ENCODE results near the gene FFAR3. TPM values are rescaled to one million over a fixed set of nuclear protein-coding genes. Genes with fewer than 3 reads are reported as not detected.

FFAR3 gene
- total and polyA plus RNA-seq, 2 of the 8 experiments (the other 6 are each of a cell fraction or from before 2014, with no cell fraction given) = not detected

- DNase-seq (ENCODE audit: low read depth in 1 of 2, low spot score in 2 of 2) (no peak), FAIRE-seq (no peak)
- ChIA-PET POLR2A (ENCODE audit: partially characterized antibody) (interaction anchor here (1.1 kb wide), 1 partner anchor 169 kb away, joined by 3 read pairs; no protein-coding TSS in a partner anchor), CTCF (ENCODE audit: partially characterized antibody) (interaction anchor here (1.0 to 3.3 kb wide), 7 partner anchors 9 to 167 kb away, joined by 3 to 20 read pairs (median 5); partner anchors contain the start of gene FFAR3)
- Histone ChIP-seq H3K23me2 (ENCODE audit: low read depth, low read length) (no peaks in the 10 kb centered on the region), H2BK5ac (ENCODE audit: low read depth, low read length) (no peak within 1 kb of the TSS; the same call in 1 of the 2 replicates), H3K9ac (replicated peaks in 1 of 4; ENCODE audit: extremely low read depth in 1 of 4, low read depth in 3 of 4, low read length in 3 of 4) (no peak within 1 kb of the TSS), H2BK20ac (ENCODE audit: low read length) (no peak within 1 kb of the TSS), H2BK12ac (ENCODE audit: low read depth, low read length) (no peak within 1 kb of the TSS), H4K5ac (ENCODE audit: insufficient read length, low read depth, low read length) (no peak within 1 kb of the TSS), H3K23ac (ENCODE audit: insufficient read length) (no peak within 1 kb of the TSS), H3K36me3 (ENCODE audit: control insufficient read depth in 2 of 4, insufficient read depth in 4 of 4, low read length in 3 of 4) (no peaks in the 10 kb centered on the region), H3K4ac (replicated peaks; ENCODE audit: insufficient read length, low read depth, low read length) (no peak within 1 kb of the TSS), H3K79me1 (ENCODE audit: low read depth, low read length) (no peaks in the 10 kb centered on the region), H3K79me2 (ENCODE audit: control insufficient read depth in 1 of 2, insufficient read depth in 2 of 2, low read length in 2 of 2) (no peaks in the 10 kb centered on the region), H3K27me3 (replicated peaks in 1 of 4; ENCODE audit: control insufficient read depth in 3 of 4, extremely low read depth in 1 of 4, insufficient read depth in 3 of 4, low read length in 3 of 4) (no peaks in the 10 kb centered on the region), H3K4me3 (ENCODE audit: extremely low read depth in 1 of 4, insufficient read depth in 2 of 4, low read depth in 3 of 4, low read length in 4 of 4) (no peak within 1 kb of the TSS), H2AK5ac (ENCODE audit: low read depth, low read length) (no peak within 1 kb of the TSS), H3K27ac (ENCODE audit: low read depth, low read length) (no peak within 1 kb of the TSS), H2BK120ac (replicated peaks; ENCODE audit: low read depth, low read length) (no peak within 1 kb of the TSS), H4K8ac (ENCODE audit: extremely low read depth, insufficient read depth, low read length) (no peak within 1 kb of the TSS), H2AFZ (ENCODE audit: low read length) (peak within 1 kb of the TSS; percentile 96; the same call in 1 of the 2 replicates), H4K20me1 (replicated peaks in 1 of 2; ENCODE audit: control insufficient read depth in 1 of 2, insufficient read depth in 2 of 2, low read length in 2 of 2) (no peaks in the 10 kb centered on the region), H3K4me1 (replicated peaks in 1 of 4; ENCODE audit: control insufficient read depth in 3 of 4, insufficient read depth in 4 of 4, low read length in 3 of 4) (no peaks in the 10 kb centered on the region; a peak in 1 of 7 replicates), H3K18ac (ENCODE audit: extremely low read depth, low read length) (no peak within 1 kb of the TSS; the same call in 1 of the 2 replicates), H3K14ac (ENCODE audit: insufficient read length) (no peak within 1 kb of the TSS), H3K9me3 (ENCODE audit: insufficient read depth in 2 of 2, low read depth in 1 of 2, low read length in 1 of 2) (no peaks in the 10 kb centered on the region), H3K56ac (replicated peaks; ENCODE audit: insufficient read length, low read depth, low read length) (no peak within 1 kb of the TSS), H3K4me2 (ENCODE audit: insufficient read depth in 1 of 2, low read depth in 2 of 2, low read length in 2 of 2) (no peak within 1 kb of the TSS), H4K91ac (replicated peaks; ENCODE audit: insufficient read length, low read length) (no peak within 1 kb of the TSS), H2BK15ac (ENCODE audit: low read length) (no peak within 1 kb of the TSS)
- WGBS, 2 experiments (ENCODE audit: extremely low coverage in 1 of 2, insufficient coverage in 1 of 2, insufficient read length in 1 of 2, insufficient replicate concordance in 2 of 2, low coverage in 1 of 2, low lambda C conversion rate in 2 of 2, missing lambda C conversion rate in 1 of 2) = 82% methylated on average over 12 of the region's 12 CpGs; no CpG with 5 or more reads in 1 of the 2 experiments
- no peak for TF ChIP-seq CBX8 (IDR thresholded peaks at IDR 0.05; ENCODE audit: borderline replicate concordance, low read depth, low read length)
- no peak for TF ChIP-seq HDAC6 (IDR thresholded peaks at IDR 0.05; ENCODE audit: low read depth, low read length)
- no peak for TF ChIP-seq E2F6 (IDR thresholded peaks at IDR 0.05)
- TF ChIP-seq TBP (IDR thresholded peaks at IDR 0.05; ENCODE audit: low read depth, low read length) = no peak
Measured at GRCh38 chr19:35328851-35329285, 29.4 kb upstream of the FFAR3 start, which contains the start of gene CD22. CD22 (plus strand) TSS chr19:35329187; CDS start chr19:35332041, 2,854 bp downstream.

Measured in H1 (cell line).